T-helper 2 cell (primary cell): ENCODE measurements around the gene ZFHX2.

Experiments
- DNase-seq, 5 experiments: peaks; one replicate each; pipeline versions ENCODE4 v3.0.0 to v3.0.0-alpha.2; 2012 to 2022

The ZFHX2 gene

DNA sequence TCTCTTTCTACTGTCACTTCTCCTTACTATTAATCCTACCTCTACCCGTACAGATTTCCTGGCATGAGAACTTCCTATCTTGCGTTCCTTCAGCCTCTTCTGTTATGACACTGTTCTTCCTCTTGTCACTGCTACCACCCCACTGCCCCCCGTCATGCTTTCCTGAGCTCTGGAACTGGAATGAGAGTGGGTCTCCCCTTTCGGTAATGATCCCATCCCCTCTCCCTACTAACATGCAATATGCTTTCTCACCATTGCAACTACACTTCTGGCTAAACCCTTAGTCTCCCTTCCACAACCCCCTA lies 20.9 kb upstream of the ZFHX2 start:
- no peak for DNase-seq

DNA sequence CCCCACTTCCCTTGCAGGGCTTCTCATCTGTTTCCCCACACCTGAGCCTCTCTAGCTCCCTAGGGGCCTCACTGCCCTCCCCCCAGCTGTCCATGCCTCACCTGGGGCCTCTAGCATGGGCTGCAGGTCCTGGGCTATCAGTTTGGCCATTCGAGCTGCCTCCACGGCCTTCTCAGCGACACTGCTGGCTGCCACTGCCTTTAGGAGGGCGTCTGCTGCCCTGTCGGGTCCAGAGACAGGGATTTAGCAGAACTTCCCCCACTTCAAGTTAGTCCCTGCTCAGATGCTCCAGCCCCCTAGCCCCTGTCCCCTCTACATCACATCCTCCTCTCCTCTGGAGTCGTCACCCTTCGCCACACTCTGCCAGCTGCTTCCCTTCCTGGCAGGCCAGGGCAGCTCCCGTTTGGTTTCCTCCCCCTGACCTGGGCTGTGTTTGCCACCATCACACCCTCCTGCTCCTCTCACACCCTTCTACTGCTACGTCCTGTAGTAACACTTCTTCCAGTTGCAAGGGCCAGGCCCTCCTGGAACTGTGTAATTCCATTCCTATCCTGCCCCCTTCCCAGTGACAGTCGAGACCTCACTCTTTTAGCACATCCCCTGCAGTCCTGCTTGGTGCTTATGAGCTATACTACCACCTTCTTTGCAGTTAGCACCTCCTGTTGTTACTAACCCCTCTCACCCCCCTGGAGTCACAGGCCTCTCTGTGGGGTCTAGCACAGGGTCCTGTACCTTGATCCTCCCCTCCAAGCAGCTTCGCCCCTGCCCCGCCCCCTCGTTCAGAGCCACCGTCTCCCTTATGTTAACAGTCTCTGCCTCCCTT lies 20.3 kb upstream of the ZFHX2 start:
- no peak for DNase-seq

DNA sequence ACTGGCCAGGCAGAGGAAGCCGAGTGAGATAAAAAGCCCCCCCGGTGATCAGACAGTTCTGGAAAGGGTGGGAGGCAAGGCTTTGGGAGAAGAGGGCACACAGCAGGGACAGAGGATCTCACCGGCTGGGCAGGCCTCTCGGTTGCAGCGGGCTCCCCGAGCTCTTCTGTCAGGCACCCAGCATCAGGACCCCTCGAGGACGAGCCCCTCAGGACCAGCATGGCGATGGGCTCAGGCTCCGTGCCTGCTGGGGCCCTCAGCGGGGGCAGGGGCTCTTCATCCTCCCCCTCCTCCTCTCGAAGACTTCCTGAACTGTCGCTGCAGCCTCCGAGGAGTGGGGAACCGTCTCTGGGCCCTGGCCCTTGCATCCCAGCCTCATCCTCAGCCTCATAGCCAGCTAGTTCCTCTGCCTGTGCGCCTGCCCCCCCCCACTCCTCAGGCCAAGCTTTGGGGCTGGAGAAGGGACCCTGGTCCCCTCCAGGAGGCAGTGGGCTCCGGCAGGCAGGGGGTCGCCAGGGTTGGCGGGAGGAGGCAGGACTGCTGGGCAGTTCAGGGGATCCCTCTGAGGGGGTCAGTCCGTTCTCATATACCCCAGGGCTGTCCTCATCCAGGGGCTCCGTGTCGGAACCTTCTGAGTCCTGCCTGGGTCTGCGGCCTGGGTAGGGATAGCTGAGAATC lies 19.4 kb upstream of the ZFHX2 start:
- no peak for DNase-seq

DNA sequence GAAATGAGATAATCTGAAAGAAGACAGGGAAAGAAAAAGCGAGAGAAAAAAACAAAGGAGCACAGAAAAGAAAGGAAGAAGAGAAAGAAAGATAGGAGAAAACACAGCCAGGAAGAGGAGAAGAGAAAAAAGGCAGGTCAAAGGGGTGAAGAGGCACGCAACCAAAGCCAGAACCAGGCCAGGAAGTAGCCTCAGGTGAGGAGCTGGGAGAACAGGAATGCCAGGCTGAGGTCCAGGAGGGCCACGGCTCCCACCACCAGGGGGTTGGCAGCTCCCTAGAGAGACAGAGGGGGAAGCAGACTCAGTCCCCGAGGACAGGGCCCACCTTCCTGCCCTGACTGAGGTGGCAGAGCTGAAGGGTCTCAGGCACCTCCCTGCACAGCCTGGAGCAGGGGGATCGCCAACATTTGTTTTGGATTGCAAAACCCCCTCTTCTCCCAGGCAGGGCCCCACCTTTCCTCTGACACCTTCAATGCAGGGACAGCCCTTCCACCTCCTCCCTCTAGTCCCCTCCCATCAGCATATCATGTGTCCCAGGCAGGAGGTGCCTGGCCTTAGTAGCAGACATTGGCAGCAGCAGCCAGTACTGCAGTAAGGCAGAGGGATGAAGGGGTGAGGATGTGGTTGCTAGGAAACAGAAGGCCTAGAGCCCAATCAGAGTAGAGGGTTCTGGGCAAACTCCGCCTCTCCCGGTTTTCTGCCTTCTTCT lies 18.0 kb upstream of the ZFHX2 start:
- peak in 1 of 5 experiments; percentile 49 for DNase-seq

DNA sequence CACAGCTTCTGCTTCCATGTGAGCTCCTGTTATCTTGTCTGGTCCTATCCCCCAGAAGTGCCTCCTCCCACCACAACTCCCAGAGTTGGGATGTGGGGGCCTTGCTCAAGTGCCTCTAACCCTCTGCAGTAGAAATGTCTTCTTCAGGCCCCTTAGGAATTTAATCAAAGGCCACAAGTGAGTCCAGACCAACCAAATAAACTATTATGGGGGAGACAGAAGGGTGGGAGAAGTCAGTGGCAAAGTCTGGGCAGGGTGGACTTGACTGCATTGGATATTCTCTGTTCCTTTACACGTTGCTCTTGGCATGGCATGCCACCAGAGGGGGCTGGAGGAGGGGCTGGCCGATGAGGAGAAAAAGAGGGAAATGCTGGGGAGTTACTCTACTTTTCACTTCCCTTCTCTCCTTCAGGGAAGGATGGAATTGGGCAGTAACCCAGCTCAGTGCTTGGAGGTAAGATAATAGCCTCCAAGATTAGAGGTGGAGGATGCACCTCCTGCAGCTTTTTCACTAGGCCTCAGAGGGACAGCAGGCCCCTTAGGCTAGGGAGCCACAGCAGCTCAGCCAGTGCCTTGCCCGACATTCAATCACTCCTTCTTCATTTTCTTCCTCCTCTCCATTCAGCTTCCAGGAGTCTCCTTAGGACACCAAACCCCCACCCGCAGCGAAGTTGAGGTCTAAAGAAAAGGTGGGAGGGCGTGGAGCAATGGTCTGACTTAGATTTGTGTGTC lies 17.2 kb upstream of the ZFHX2 start:
- no peak for DNase-seq

DNA sequence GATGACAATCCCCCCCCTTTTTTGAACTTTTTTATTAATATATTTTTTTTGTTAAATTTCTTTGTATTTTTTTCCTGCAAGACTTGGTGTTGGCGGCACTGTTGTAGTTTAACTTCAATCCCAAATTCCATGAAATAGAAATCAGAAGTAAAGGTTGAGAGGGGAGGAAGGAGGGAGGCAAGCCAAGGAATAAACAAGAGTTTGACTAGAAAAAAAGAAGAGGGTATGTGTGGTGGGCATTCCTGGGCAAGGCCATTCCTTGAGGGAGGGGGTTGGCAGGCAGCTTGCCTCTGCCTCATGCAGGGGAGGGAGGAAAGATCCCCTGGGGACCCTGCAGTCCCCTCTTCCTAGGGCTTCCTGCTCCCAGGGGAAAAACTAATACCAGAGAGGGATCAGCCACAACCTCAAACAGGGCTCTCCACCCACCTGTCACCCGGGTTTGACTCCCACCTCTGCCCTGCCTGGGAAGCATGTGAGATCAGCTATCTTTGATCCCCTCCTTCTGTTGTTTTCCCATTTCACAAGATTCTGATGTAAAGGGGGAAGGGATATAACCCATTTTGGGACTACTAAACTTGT lies 16.5 kb upstream of the ZFHX2 start:
- DNase-seq = no peak

DNA sequence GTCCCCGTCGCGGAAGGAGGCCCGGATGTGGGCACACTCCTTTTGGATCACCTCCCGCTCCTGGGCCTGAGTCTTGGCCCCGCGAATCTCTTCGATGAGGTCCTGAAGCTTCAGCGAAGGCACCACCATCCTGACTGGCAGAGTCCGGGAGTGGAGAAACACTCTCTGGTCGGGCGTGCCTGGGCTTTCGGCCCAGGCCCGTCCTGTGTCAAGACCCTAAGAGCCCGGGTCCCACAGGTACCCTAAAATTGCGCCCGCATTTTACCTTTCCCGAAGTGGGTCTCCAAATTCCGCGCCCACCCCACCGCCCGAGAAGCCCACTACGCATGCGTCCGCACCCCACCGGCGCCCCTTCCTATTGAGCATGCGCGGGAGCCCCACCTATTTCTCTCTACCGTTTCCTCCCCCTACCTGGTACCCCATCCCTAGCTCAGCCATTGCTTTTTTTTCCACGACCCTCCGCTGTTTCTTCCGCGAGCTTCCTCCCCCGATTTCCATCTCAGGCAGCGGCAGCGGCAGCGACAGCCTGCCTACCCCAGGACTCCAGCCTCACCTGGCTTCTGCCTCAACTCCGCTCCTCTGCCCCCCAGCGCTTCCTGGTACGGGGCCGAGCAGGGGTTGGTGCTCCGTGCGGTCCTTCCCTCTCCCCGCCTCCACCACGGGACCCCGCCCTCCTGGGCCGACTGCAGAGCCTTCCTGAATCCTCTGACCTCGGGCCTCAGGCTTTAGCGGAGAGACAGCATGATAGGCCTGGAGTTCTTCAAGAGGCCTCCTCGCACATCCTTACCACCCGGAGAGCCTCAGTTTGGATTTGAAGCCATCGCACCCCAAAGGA lies 15.8 kb upstream of the ZFHX2 start, which contains the start of gene AP1G2:
TSS of gene AP1G2 (minus strand) at position 606 of the 835 bp plus-strand sequence. CDS start at position 129, 477 bp downstream.
- peak; percentile 64 to 92 (median 81) for DNase-seq

DNA sequence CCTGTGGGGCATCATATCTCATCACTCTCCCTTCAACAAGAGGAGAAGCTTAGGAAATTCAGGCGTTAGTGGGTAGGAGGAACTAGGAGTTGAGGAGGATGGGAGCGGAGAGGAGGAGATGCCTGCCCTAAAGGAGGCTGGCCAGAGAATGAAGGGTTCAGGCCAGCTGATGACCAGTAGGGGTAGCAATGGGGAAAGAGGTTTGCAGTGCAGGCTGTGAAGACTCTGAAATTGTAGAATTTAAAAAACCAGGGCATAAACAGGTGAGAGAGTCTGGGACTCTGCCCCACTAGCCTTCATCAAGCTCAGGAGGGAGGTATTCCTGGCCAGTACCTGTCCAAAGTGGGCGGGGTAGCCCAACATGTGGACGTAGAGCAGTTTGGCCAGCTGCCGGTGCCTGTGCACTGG lies 15.2 kb upstream of the ZFHX2 start:
- no peak for DNase-seq

DNA sequence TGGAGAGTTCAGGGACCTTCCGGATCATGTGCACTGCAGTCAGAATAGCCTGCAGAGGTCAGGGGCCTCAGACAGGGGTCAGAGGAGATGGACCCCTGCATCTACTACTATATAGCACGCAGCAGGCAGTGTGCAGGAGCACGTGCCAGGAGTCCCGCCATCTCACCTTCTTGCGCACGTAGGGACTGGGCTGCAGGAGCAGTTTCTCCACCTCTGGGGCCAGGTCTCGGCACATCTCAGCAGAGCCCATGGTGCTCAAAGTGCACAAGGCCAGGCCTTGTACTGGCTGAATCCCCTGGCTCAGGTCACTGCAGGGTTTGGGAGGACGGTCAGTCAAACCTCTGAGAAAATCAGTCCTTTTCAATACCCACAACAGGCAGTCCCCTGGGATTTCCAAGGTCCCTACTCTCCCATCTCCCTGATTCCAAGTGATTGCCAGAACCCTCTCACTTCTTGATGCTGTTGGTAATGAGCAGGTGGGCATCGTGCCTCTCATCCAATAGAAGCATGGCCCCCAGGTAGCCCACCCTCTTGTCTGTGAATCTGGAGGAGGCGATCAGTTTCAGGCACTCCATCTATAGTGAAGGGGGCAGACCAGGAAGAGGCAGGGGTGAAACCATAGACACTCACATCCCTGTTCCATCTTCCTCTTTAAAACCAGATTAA lies 14.7 kb upstream of the ZFHX2 start:
- DNase-seq = no peak

DNA sequence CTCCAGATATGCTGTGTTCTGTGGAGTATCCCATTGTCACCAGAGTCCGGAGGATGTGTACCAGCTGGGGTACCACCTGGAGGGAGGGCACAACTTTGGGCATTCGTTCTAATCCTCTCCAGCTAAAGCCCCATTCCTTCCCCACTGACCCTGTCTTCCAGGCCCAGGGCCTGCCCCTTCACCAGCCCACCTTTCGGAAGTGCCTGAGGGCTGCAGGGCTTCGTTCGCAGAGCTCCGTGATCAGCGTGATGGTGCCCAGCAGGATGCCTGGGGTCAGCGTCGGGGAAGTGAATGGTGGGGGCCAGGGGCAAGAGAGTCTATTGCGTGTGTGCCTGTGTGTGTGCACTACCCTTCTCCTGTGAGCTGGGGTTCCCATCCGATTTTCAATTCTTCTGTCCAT lies 14.1 kb upstream of the ZFHX2 start:
- no peak for DNase-seq

DNA sequence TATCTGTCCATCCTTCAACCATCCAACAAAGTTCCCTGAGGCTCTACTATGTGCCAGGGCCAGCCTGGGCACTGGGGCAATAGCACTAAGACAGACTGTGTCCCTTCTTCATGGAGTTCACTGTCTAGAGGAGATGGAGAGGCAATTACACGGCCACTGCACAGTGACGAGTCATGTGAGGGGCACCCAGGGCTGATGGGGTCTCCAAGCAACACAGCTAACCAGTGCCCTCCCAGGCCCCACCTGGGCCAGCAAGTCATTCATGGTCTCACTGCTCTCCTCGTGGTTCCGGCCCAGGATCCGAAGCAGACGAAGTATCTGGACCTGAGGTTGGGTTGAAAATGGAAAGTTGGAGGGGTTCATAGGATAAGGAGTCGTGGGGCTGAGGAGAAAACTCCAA lies 13.3 kb upstream of the ZFHX2 start:
- DNase-seq = no peak

DNA sequence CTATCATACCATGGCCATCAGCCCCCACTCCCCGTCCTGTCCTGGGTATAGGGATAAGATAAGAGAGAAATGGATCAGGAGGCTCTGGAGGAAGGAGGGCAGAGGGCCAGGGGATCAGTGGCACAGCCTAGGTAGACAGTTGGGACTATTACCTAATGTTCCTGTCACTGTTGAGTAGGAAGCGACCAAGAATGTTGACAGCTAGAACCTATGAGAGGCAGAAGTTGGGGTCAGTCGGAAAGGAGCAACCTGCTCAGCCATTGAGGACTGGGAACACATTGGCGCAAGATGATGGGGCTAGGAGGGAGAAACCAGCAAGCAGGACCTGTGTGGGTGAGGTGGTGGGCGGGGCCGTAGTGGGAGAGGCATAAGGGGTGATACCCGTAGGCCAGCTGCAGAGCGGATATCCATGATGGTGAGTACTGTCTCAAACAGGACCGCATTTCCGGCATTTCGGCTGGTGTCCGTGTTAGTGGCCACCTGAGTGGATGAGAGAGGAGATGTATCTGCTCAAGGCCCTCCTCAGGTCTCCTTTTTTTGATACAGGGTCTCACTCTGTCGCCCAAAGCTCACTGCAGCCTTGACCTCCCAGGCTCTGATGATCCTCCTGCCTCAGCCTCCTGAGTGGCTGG lies 12.7 kb upstream of the ZFHX2 start:
- no peak for DNase-seq

DNA sequence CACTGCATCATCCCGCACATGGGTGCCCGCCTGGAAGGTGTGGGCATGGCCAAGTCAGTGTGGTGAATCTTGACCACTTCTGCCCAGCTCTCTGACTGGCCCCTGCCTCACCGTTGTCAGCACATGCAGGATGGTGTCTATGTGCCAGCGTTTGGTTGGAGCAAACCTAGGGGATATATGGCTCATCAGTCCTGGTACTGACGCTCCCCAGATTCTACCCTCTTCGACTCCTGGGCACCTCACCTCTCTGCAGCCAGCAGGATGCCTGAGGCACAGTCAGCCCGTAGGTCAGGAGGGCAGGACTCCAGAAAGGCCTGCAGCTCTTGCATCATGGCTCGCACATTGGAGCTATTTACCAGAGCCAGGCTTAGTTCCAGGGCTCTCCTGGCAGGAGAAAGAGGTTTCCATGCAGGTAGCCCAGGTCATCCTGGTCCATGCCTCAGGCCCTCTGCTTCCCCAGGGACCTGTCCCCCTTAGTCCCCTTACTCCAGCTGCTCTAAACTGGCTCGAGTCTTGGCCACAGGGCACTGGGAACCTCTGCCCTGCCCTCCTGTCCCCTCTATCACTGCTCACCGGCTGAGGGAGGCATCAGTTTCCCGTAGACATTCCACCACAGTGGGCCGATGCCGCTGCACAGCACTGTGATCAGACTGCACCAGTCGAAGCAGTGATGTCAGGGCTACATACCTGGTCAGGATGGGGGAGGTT lies 12.1 kb upstream of the ZFHX2 start:
- DNase-seq = no peak

DNA sequence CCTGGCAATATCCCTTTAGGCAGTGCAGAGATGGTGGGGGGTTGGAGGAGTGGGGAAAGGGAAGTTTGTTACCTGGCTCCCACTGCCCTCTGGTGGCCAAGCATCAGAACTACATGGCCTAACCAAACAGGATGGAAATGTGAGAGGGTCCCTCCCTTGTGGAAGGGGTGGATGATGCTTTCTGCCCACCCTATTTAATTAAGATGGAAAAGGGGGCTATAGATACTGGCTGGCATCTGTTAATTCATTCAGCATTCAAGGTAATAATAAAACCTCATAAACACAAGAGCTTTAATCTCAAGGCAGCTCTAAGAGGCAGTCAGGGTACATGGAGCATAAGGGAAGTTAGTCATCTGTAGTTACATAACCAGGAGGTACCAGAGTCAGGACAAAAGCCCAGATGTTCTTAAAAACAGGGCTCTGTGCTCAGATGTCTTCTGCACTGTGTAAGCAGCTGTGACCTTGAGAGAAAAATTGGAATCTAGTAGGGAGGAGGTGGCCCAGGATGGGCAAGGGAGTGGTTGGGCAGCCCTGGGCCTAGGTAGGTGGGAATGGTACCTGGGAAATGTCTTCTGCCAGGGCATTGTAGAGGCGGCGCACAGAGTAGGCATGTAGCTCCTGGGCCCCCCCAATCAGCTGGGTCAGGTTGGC lies 11.4 kb upstream of the ZFHX2 start:
- DNase-seq = peak in 4 of 5 experiments; percentile 35 to 51 (median 46)

DNA sequence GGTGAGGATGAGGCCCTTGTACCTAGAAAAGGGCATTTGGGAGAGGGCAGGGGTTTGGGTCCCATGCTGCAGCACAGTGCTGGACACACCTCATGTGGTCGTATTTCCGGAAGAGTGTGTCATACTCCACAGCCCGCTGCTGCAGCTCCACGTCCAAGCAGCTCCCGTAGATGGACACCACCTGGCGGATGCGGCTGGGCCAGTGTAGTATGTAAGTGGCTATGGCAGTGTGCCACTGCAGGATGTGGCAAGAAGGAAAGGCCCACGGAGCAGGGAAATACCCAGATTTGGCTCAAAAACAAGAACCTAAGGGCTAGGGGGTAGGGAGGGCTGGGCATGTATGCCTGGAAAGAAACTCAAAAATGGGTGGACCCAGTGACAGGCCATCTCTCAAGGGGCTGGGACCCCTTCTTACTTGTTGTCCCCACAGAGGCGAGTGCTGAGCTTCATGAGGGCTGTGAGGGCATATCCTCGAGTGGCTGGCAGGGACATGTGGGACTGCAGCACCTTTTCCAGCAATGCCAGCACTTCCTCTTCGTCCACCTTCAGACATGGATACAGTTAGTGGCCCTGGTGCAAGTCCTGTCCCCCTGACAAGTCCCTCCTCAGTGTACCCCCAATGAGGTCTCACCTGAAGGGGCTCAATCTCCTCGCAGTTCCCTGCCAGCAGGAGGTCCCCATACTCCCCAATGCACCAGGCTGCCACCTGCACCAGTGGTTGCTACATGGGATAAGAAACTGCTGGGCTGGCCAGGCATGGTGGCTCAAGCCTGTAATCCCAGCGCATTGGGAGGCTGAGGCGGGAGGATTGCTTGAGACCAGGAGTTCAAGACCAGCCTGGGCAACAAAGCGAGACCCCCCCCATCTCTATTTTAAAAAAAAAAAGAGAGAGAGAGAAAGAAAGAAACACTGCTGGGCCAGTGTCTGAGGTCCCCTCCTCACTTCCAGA lies 10.6 kb upstream of the ZFHX2 start:
- DNase-seq = no peak

DNA sequence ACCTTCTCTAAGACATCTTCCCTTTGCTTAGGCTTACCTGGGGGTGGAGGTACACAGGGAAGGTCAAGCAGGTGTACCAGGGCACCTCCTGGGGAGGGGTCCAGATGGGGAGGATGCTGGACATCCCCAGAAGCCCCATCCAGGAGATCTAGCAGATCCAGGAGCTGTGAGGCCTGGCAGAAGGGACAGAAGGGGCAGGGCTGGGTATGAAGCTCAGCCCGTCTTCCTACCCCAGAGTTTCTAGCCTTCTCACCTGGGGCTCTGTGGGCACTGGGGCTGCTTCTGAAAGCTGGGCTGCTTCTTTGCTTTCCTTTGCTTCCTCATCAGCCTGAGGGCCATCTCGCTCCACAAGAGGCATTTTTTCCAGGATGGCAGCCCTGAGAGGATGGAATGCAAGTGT lies 9.7 kb upstream of the ZFHX2 start:
- no peak for DNase-seq

DNA sequence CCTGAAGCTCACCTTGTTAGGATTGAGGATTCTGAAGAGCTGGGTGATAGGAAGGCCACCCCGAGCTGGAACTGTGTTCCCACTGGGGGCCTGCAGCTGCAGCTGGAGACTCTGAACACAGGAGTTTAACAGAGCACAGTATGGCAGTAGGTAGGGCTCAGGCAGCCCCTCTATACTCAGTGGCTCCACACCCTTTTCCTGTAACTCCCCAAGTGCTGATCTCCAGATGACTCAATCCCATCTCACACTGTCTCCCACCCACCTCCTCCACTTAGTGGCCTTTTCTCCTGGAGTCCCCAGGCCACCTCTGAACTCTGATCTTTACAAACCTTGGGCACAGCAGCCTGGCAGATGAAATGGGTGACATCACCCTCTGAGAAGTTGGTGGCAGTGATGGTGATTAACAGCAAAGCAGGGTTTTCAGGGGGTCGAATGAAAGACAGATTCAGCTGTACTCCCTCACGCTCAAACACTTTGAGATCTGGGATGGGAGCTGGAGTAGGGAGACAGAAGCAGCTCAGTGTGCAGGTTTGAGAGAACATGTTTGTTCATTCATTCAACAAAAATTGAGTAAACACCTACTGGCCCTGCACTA lies 8.5 kb upstream of the ZFHX2 start:
- no peak for DNase-seq
